ENCODE results near the gene SLC43A2. TPM values are rescaled to one million over a fixed set of nuclear protein-coding genes. Genes with fewer than 3 reads are reported as not detected.

SLC43A2 gene
- total and polyA plus RNA-seq, 2 of the 13 experiments (the other 11 are each of a cell fraction or from before 2014, with no cell fraction given): 7.3 to 20.0 TPM

- no peak for TF ChIP-seq MIXL1 (CRISPR knock-in tag; IDR thresholded peaks at IDR 0.05)
- TF ChIP-seq ZGPAT (CRISPR knock-in tag; IDR thresholded peaks at IDR 0.05): no peak
- TF ChIP-seq ZNF724P (CRISPR knock-in tag; IDR thresholded peaks at IDR 0.05; ENCODE audit: borderline replicate concordance): no peak
- no peak for TF ChIP-seq WIZ (CRISPR knock-in tag; IDR thresholded peaks at IDR 0.05)
- TF ChIP-seq NKX3-1 (CRISPR knock-in tag; IDR thresholded peaks at IDR 0.05): no peak
- TF ChIP-seq, protein P1, sequence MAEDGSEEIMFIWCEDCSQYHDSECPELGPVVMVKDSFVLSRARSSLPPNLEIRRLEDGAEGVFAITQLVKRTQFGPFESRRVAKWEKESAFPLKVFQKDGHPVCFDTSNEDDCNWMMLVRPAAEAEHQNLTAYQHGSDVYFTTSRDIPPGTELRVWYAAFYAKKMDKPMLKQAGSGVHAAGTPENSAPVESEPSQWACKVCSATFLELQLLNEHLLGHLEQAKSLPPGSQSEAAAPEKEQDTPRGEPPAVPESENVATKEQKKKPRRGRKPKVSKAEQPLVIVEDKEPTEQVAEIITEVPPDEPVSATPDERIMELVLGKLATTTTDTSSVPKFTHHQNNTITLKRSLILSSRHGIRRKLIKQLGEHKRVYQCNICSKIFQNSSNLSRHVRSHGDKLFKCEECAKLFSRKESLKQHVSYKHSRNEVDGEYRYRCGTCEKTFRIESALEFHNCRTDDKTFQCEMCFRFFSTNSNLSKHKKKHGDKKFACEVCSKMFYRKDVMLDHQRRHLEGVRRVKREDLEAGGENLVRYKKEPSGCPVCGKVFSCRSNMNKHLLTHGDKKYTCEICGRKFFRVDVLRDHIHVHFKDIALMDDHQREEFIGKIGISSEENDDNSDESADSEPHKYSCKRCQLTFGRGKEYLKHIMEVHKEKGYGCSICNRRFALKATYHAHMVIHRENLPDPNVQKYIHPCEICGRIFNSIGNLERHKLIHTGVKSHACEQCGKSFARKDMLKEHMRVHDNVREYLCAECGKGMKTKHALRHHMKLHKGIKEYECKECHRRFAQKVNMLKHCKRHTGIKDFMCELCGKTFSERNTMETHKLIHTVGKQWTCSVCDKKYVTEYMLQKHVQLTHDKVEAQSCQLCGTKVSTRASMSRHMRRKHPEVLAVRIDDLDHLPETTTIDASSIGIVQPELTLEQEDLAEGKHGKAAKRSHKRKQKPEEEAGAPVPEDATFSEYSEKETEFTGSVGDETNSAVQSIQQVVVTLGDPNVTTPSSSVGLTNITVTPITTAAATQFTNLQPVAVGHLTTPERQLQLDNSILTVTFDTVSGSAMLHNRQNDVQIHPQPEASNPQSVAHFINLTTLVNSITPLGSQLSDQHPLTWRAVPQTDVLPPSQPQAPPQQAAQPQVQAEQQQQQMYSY (CRISPR knock-in tag; IDR thresholded peaks at IDR 0.05): no peak
- TF ChIP-seq CCDC6 (CRISPR knock-in tag; IDR thresholded peaks at IDR 0.05): no peak
- TF ChIP-seq EED (CRISPR knock-in tag; IDR thresholded peaks at IDR 0.05): no peak
- no peak for TF ChIP-seq KLF15 (CRISPR knock-in tag; IDR thresholded peaks at IDR 0.05; ENCODE audit: borderline replicate concordance)
- no peak for TF ChIP-seq MXI1 (IDR thresholded peaks at IDR 0.05; ENCODE audit: borderline replicate concordance, low read depth, low read length)
- TF ChIP-seq ZKSCAN1 (IDR thresholded peaks at IDR 0.05; ENCODE audit: low read length): no peak
- no peak for TF ChIP-seq SP5 (CRISPR knock-in tag; IDR thresholded peaks at IDR 0.05; ENCODE audit: borderline replicate concordance, low read depth)
- TF ChIP-seq ZNF256 (CRISPR knock-in tag; conservative IDR thresholded peaks at IDR 0.05): no peak
- TF ChIP-seq GTF3A (CRISPR knock-in tag; conservative IDR thresholded peaks at IDR 0.05): no peak
- TF ChIP-seq KDM2A (CRISPR knock-in tag; IDR thresholded peaks at IDR 0.05; ENCODE audit: borderline replicate concordance, low read depth): no peak
- TF ChIP-seq HNRNPL (IDR thresholded peaks at IDR 0.05; ENCODE audit: low read depth, low read length): peak; percentile 71; the same call in 1 of the 2 replicates
- no peak for TF ChIP-seq ZBTB1 (CRISPR knock-in tag; IDR thresholded peaks at IDR 0.05; ENCODE audit: borderline replicate concordance)
- TF ChIP-seq ONECUT2 (CRISPR knock-in tag; IDR thresholded peaks at IDR 0.05): no peak
- TF ChIP-seq ZNF235 (CRISPR knock-in tag; IDR thresholded peaks at IDR 0.05; ENCODE audit: borderline replicate concordance): no peak
- TF ChIP-seq PHF20 (CRISPR knock-in tag; IDR thresholded peaks at IDR 0.05): no peak
- TF ChIP-seq ZFP91 (CRISPR knock-in tag; IDR thresholded peaks at IDR 0.05; ENCODE audit: borderline replicate concordance): peak; percentile 16; the same call in 1 of the 2 replicates
- TF ChIP-seq SIX1 (CRISPR knock-in tag; IDR thresholded peaks at IDR 0.05; ENCODE audit: borderline replicate concordance): no peak
- no peak for TF ChIP-seq HES4 (CRISPR knock-in tag; IDR thresholded peaks at IDR 0.05; ENCODE audit: borderline replicate concordance)
- TF ChIP-seq ZNF672 (CRISPR knock-in tag; IDR thresholded peaks at IDR 0.05): no peak
- no peak for TF ChIP-seq ATF5 (CRISPR knock-in tag; IDR thresholded peaks at IDR 0.05; ENCODE audit: low read depth)
Measured at GRCh38 chr17:1590747-1591473, 37.7 kb downstream of the SLC43A2 start (continued).

Data from HepG2 (cell line).